ENCODE data around the gene ASGR1.
"Not testable (repeated sequence)": the region's sequence is repeated elsewhere in the genome, so short reads cannot be mapped to it uniquely, and the experiment has no call there.

The ASGR1 gene

DNA sequence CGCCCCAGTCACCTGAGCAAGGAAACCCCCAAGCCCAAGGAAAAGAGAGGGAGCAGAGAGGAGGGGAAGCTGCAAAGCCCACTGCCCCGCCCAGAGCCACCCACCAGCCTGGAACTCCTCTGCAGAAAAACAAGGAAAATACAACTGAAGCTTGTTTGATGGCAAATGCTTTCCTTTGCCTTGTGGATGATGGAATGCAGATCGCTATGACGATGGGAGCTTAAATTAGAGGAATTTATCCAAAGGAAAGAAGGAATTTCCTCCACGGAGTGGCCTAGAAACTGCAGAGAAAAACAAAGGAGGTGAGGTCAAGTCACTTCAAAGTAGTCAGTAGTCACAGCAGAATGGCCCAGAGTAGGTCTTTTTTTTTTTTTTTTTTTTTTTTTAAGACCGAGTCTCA is 33.1 kb downstream of the ASGR1 start:
- DNase-seq = no peak

GRCh38 chr17:7144213-7144612 is 35.0 kb downstream of the ASGR1 start:
- no peak for DNase-seq

- DNase-seq = no peak
Measured at GRCh38 chr17:7141824-7142223, 37.3 kb downstream of the ASGR1 start.

- DNase-seq = no peak
Measured at GRCh38 chr17:7139400-7139799, 39.8 kb downstream of the ASGR1 start.

GRCh38 chr17:7138800-7139381 is 40.3 kb downstream of the ASGR1 start:
- no peak for DNase-seq

DNA sequence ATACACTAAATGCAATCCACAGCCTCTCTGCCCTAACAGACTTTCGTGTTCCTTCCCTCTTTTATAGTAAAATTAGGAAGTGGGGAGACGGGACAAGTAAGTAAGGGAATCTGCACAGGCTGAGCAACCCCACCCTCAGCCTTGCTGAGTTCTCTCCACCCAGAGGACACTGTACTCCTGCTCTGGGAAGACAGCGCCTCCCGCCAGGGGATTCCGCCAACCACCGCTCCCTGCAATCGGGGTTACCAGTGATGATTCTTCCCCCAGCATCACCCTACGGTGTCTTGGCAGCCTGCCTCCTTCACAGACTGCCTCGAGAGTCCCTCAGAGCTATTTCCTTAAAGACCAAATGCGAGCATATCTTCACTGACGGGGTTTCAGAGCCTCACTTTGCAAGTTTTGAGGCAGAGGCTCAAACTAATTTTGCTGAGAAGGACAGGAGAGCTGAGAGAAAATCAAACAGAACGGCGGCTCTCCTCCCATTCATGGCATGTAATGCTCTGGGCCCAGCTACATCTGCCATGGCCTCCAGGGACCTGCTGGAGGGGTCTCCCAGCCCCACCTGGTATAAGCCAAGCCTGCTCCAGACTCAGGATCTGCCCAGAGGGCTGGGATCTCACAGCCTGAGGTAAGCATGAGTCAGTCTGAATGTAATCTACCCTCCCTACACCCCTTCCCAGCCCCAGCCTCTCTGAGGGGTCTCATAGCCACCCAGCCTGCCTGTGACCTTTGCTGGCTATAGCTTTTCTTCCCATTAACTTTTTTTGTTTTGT is 41.8 kb downstream of the ASGR1 start:
- DNase-seq = no peak

DNA sequence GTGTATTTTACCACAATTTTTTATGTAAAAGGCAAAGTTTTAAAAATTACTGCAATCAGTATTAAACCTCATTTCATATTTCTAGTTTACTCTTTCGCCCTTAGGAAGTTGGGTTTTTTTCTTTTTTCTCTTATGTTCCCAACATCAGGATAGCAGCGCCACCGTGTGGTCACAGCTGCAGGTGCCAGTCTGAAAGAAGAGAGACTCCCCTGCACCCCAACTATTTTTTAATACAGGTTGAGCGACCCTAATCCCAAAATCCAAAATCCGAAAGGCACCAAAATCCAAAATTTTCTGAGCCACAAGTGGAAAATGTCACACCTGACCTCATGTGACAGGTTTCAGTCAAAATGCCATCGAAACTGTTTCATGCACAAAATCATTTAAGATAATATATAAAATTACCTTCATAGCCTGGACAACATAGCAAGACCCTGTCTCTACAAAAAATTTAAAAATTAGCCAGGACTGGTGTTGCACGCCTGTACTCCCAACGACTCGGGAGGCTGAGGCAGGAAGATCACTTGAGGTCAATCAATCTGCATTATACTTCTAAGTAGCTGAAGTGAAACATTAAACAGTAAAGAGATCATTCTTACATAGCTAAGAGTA is 42.8 kb downstream of the ASGR1 start:
- DNase-seq = peak; percentile 71

GRCh38 chr17:7133916-7134315 is 45.3 kb downstream of the ASGR1 start:
- no peak for DNase-seq

- DNase-seq = no peak
Measured at GRCh38 chr17:7133424-7133823, 45.7 kb downstream of the ASGR1 start.

GRCh38 chr17:7132511-7133094 is 46.6 kb downstream of the ASGR1 start:
- DNase-seq = no peak

- no peak for DNase-seq
Measured at GRCh38 chr17:7131423-7131791, 47.8 kb downstream of the ASGR1 start.

- no peak for DNase-seq
Measured at GRCh38 chr17:7130621-7131422, 48.3 kb downstream of the ASGR1 start.

GRCh38 chr17:7129311-7129710 is 49.9 kb downstream of the ASGR1 start:
- DNase-seq = no peak

GRCh38 chr17:7128160-7128559 is 51.0 kb downstream of the ASGR1 start:
- DNase-seq = no peak

DNA sequence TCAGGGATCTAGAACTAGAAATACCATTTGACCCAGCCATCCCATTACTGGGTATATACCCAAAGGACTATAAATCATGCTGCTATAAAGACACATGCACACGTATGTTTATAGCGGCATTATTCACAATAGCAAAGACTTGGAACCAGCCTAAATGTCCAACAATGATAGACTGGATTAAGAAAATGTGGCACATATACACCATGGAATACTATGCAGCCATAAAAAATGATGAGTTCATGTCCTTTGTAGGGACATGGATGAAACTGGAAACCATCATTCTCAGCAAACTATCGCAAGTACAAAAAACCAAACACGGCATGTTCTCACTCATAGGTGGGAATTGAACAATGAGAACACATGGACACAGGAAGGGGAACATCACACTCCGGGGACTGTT is 51.7 kb downstream of the ASGR1 start:
- not testable (repeated sequence) for DNase-seq

- DNase-seq = not testable (repeated sequence)
Measured at GRCh38 chr17:7126386-7126785, 52.8 kb downstream of the ASGR1 start.

- no peak for DNase-seq
Measured at GRCh38 chr17:7124923-7125322, 54.2 kb downstream of the ASGR1 start.

- DNase-seq = no peak
Measured at GRCh38 chr17:7123844-7124243, 55.3 kb downstream of the ASGR1 start.

All from NCI-H1105 treated with DMSO at 0.1 percent for 48 hours (cell line).